Liver (tissue), 9 donors: ENCODE data around the gene ELK3. TPM values are rescaled to one million over a fixed set of nuclear protein-coding genes. Genes with fewer than 3 reads are reported as not detected.

ENCODE experiments used
- DNase-seq: peaks from one replicate; pipeline ENCODE4 v3.0.0-alpha.2; 2017; ENCODE audit warnings: low spot score
- H3K27ac ChIP-seq, 2 donors: one replicate each; pipeline ENCODE4 v1.7.0; 2013; ENCODE audit warnings: inconsistent platforms in 2 of 2, low read length in 2 of 2, control low read depth in 1 of 2, low read depth in 1 of 2, mild to moderate bottlenecking in 1 of 2
- H3K27me3 ChIP-seq, 4 donors: one replicate each; pipeline versions ENCODE4 v1.6.1 to v1.7.0; 2013; ENCODE audit warnings: low read length in 3 of 4, inconsistent platforms in 1 of 4, mild to moderate bottlenecking in 1 of 4, moderate library complexity in 1 of 4; ENCODE audit not compliant: control insufficient read depth in 4 of 4, insufficient read depth in 4 of 4
- H3K36me3 ChIP-seq, 4 donors: one replicate each; pipeline versions ENCODE4 v1.6.1 to v1.7.0; 2013; ENCODE audit warnings: low read length in 3 of 4, mild to moderate bottlenecking in 3 of 4, low read depth in 1 of 4, moderate library complexity in 1 of 4; ENCODE audit not compliant: control insufficient read depth in 4 of 4, insufficient read depth in 3 of 4
- H3K4me1 ChIP-seq, 4 donors: one replicate each; pipeline versions ENCODE4 v1.6.1 to v1.7.0; 2013; ENCODE audit warnings: low read length in 3 of 4, mild to moderate bottlenecking in 3 of 4, moderate library complexity in 1 of 4; ENCODE audit not compliant: control insufficient read depth in 4 of 4, insufficient read depth in 4 of 4
- H3K4me3 ChIP-seq, 3 donors: one replicate each; pipeline versions ENCODE4 v1.6.1 to v1.7.0; 2013; ENCODE audit warnings: low read length in 3 of 3, control low read depth in 1 of 3, low read depth in 1 of 3, mild to moderate bottlenecking in 1 of 3
- H3K9ac ChIP-seq, 2 donors: one replicate each; pipeline ENCODE4 v1.7.0; 2013; ENCODE audit warnings: low read length in 2 of 2, mild to moderate bottlenecking in 2 of 2, moderate library complexity in 2 of 2, control low read depth in 1 of 2, low read depth in 1 of 2
- H3K9me3 ChIP-seq, 4 donors: one replicate each; pipeline versions ENCODE4 v1.6.1 to v1.7.0; 2013; ENCODE audit warnings: low read length in 3 of 4; ENCODE audit not compliant: control insufficient read depth in 4 of 4
- EGR1 ChIP-seq, 2 donors: IDR thresholded peaks; 2 replicates each; pipeline ENCODE4 v1.6.1; 2016 to 2018; ENCODE audit warnings: antibody characterized with exemption in 2 of 2, low read depth in 2 of 2
- FOXA1 ChIP-seq: IDR thresholded peaks from 2 replicates; pipeline ENCODE4 v1.6.1; 2016; ENCODE audit warnings: antibody characterized with exemption
- FOXA2 ChIP-seq: IDR thresholded peaks from 2 replicates; pipeline ENCODE4 v1.6.1; 2016; ENCODE audit warnings: antibody characterized with exemption
- HNF4A ChIP-seq, 2 donors: conservative IDR thresholded peaks; 2 replicates each; pipeline ENCODE4 v1.6.1; 2016; ENCODE audit warnings: antibody characterized with exemption in 2 of 2, mild to moderate bottlenecking in 2 of 2
- JUND ChIP-seq, 2 donors: IDR thresholded peaks; 2 replicates each; pipeline ENCODE4 v1.6.1; 2016; ENCODE audit warnings: antibody characterized with exemption in 2 of 2
- NR2F2 ChIP-seq: IDR thresholded peaks from 2 replicates; pipeline ENCODE4 v1.6.1; 2016; ENCODE audit warnings: antibody characterized with exemption
- RAD21 ChIP-seq, 2 donors: IDR thresholded peaks; 2 replicates each; pipeline ENCODE4 v1.6.1; 2016; ENCODE audit warnings: antibody characterized with exemption in 2 of 2, mild to moderate bottlenecking in 2 of 2
- RXRA ChIP-seq, 2 donors: IDR thresholded peaks; 2 replicates each; pipeline ENCODE4 v1.6.1; 2017 to 2018; ENCODE audit warnings: antibody characterized with exemption in 2 of 2, mild to moderate bottlenecking in 1 of 2
- TAF1 ChIP-seq: conservative IDR thresholded peaks from 2 replicates; pipeline ENCODE4 v1.6.1; 2016; ENCODE audit warnings: antibody characterized with exemption, mild to moderate bottlenecking
- YY1 ChIP-seq: IDR thresholded peaks from 2 replicates; pipeline ENCODE4 v1.6.1; 2016; ENCODE audit warnings: antibody characterized with exemption, mild to moderate bottlenecking
- WGBS: extraction: QIAGEN DNeasy Blood & Tissue Kit; methylation state at CpG from one replicate; pipeline ENCODE4 v1.1.7; 2013; 5-methylcytosine and 5-hydroxymethylcytosine counted together
- polyA plus RNA-seq, 2 donors: library from polyadenylated mRNA; stranded (reverse) in 1 of 2; unstranded in 1 of 2; fragments of 200-250 nt in 1 of 2; fragments of >200 nt in 1 of 2; fragmentation: Nextera tagmentation in 1 of 2; extraction: Ambion mirVana in 1 of 2; gene quantifications; one replicate each; pipeline versions ENCODE4 v1.2.1 to v1.2.3, GENCODE V29; 2013 to 2015
- total RNA-seq, 2 donors: library from RNA; depleted of rRNA; stranded (reverse); fragments of >200 nt; gene quantifications; one replicate each; pipeline ENCODE4 v1.2.3, GENCODE V29; 2014
- TF ChIP-seq, protein P1 (sequence below): IDR thresholded peaks from 2 replicates; pipeline ENCODE4 v1.6.1; 2016; ENCODE audit warnings: antibody characterized with exemption
- TF ChIP-seq, protein P2 (sequence below): fragments of 150-350 bp; IDR thresholded peaks from 2 replicates; pipeline ENCODE4 v1.5.1; 2017; ENCODE audit warnings: improper control_type of control experiment, low read depth, low read length; ENCODE audit not compliant: missing input control
- TF ChIP-seq, protein P3 (sequence below): IDR thresholded peaks from 2 replicates; pipeline ENCODE4 v1.6.1; 2016; ENCODE audit warnings: antibody characterized with exemption, mild to moderate bottlenecking
- donor health status: healthy.
- donor health status: healthy.
- donor health status: healthy.
- donor health status: healthy.
- donor health status: healthy.

The ELK3 gene
- total and polyA plus RNA-seq, 4 donors: 3.7 to 5.2 (median 4.5) TPM

- 91% methylated on average over 4 of the region's 4 CpGs for WGBS
- no peak overlapping the region for H3K9ac ChIP-seq
- H3K27me3 ChIP-seq: no peaks in the 10 kb centered on the region
- H3K36me3 ChIP-seq: no peaks in the 10 kb centered on the region
- H3K27ac ChIP-seq: peak overlapping the region; percentile 15 to 44
- no peak overlapping the region for H3K4me3 ChIP-seq
- no peaks in the 10 kb centered on the region for H3K9me3 ChIP-seq
- no peak for DNase-seq
- peaks cover 7 to 13% (median 8%) of the 10 kb centered on the region in 4 donors for H3K4me1 ChIP-seq
- TF ChIP-seq HNF4A (conservative IDR thresholded peaks at IDR 0.05): no peak
- TF ChIP-seq RXRA (IDR thresholded peaks at IDR 0.05): no peak
- TF ChIP-seq YY1: no peak
- TF ChIP-seq, protein P1, sequence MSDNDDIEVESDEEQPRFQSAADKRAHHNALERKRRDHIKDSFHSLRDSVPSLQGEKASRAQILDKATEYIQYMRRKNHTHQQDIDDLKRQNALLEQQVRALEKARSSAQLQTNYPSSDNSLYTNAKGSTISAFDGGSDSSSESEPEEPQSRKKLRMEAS: no peak
- no peak for TF ChIP-seq RAD21 (IDR thresholded peaks at IDR 0.05)
- TF ChIP-seq NR2F2: no peak
- no peak for TF ChIP-seq TAF1
- no peak for TF ChIP-seq EGR1 (IDR thresholded peaks at IDR 0.05; ENCODE audit: low read depth in 2 of 2)
- TF ChIP-seq JUND (IDR thresholded peaks at IDR 0.05): no peak
- TF ChIP-seq, protein P2, sequence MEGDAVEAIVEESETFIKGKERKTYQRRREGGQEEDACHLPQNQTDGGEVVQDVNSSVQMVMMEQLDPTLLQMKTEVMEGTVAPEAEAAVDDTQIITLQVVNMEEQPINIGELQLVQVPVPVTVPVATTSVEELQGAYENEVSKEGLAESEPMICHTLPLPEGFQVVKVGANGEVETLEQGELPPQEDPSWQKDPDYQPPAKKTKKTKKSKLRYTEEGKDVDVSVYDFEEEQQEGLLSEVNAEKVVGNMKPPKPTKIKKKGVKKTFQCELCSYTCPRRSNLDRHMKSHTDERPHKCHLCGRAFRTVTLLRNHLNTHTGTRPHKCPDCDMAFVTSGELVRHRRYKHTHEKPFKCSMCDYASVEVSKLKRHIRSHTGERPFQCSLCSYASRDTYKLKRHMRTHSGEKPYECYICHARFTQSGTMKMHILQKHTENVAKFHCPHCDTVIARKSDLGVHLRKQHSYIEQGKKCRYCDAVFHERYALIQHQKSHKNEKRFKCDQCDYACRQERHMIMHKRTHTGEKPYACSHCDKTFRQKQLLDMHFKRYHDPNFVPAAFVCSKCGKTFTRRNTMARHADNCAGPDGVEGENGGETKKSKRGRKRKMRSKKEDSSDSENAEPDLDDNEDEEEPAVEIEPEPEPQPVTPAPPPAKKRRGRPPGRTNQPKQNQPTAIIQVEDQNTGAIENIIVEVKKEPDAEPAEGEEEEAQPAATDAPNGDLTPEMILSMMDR: no peak
- TF ChIP-seq FOXA2: no peak
Measured at GRCh38 chr12:96226401-96226800, 32.2 kb downstream of the ELK3 start.

DNA sequence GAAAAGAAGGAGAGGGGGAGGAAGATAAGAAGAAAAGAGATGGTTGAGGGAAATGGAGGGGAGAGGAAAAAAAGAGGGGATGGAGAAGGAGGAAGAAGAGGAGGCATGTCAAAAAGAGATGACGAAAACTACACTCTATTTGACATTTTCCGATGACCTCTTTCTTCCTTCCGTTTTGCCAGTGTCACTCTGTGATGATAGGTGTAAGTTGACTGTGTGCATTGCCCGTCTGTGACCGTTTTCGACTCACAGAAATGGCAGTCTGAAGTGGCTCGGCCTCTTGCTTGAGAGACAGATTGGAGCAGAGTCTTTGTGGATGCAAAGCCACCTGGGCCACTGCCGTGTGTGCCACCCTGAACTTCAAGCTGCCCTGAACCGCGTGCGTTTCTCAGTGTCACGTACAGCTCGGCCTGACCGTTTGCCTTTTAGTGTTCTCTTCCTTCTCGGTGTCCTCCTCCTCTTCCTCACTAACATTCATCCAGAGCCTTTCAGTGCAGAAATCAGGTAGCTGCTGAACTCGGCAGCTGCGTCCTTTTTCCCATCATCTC lies 32.7 kb downstream of the ELK3 start:
- 89% methylated on average over 17 of the region's 17 CpGs for WGBS
- Histone ChIP-seq H3K4me3 (no peak overlapping the region), H3K9ac (no peak overlapping the region), H3K27me3 (no peaks in the 10 kb centered on the region), H3K9me3 (no peaks in the 10 kb centered on the region), H3K4me1 (peaks cover 7 to 13% (median 8%) of the 10 kb centered on the region in 4 donors), H3K36me3 (no peaks in the 10 kb centered on the region), H3K27ac (no peak overlapping the region)
- no peak for TF ChIP-seq YY1
- no peak for TF ChIP-seq FOXA1
- no peak for TF ChIP-seq FOXA2
- TF ChIP-seq, protein P1: no peak
- TF ChIP-seq, protein P2: no peak
- TF ChIP-seq RAD21 (IDR thresholded peaks at IDR 0.05): no peak
- TF ChIP-seq, protein P3, sequence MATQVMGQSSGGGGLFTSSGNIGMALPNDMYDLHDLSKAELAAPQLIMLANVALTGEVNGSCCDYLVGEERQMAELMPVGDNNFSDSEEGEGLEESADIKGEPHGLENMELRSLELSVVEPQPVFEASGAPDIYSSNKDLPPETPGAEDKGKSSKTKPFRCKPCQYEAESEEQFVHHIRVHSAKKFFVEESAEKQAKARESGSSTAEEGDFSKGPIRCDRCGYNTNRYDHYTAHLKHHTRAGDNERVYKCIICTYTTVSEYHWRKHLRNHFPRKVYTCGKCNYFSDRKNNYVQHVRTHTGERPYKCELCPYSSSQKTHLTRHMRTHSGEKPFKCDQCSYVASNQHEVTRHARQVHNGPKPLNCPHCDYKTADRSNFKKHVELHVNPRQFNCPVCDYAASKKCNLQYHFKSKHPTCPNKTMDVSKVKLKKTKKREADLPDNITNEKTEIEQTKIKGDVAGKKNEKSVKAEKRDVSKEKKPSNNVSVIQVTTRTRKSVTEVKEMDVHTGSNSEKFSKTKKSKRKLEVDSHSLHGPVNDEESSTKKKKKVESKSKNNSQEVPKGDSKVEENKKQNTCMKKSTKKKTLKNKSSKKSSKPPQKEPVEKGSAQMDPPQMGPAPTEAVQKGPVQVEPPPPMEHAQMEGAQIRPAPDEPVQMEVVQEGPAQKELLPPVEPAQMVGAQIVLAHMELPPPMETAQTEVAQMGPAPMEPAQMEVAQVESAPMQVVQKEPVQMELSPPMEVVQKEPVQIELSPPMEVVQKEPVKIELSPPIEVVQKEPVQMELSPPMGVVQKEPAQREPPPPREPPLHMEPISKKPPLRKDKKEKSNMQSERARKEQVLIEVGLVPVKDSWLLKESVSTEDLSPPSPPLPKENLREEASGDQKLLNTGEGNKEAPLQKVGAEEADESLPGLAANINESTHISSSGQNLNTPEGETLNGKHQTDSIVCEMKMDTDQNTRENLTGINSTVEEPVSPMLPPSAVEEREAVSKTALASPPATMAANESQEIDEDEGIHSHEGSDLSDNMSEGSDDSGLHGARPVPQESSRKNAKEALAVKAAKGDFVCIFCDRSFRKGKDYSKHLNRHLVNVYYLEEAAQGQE: no peak
- no peak for TF ChIP-seq TAF1
- no peak for TF ChIP-seq JUND (IDR thresholded peaks at IDR 0.05)
- no peak for DNase-seq
